Neural cell (in vitro differentiated cells): ENCODE measurements around the gene MAML3.

Experiments used
- EP300 ChIP-seq: fragments of 450-650 bp; conservative IDR thresholded peaks from 2 replicates; pipeline ENCODE4 v1.6.1; 2014; ENCODE audit warnings: antibody characterized with exemption, mild to moderate bottlenecking, moderate library complexity; ENCODE audit not compliant: poor library complexity, severe bottlenecking
- POLR2AphosphoS5 ChIP-seq: IDR thresholded peaks from 2 replicates; pipeline ENCODE4 v1.6.1; 2012
- TAF1 ChIP-seq: IDR thresholded peaks from 2 replicates; pipeline ENCODE4 v1.6.1; 2012; ENCODE audit warnings: low read depth
- TF ChIP-seq, protein P1 (sequence below): fragments of 450-650 bp; IDR thresholded peaks from 2 replicates; pipeline ENCODE4 v1.5.1; 2014; ENCODE audit warnings: antibody characterized with exemption, mild to moderate bottlenecking, moderate library complexity; ENCODE audit not compliant: poor library complexity, severe bottlenecking

DNA sequence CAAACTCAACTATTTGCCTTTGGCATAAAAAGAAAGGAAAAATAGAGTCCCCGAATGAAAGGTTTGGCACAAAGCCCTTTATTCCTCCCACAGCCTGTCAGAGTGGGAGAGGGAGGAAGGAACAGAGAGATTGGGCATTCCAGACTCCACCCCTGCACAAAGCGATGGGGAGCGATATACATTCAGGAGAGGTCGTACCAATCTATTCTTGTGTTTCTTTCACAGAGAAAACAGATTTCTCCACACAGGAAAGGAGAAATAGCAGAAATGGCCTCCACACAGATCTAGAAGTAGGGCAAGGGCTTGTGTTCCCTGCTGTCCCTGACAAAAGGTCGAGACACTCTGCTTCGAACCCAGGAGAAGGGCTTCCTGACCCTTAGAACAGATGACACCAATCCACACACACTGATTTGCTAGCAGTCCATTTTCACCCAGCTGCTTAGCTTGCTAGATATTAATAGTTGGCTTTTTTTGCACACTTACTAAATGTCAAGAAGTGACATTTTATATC lies 197.4 kb downstream of the MAML3 start:
- TF ChIP-seq, protein P1, sequence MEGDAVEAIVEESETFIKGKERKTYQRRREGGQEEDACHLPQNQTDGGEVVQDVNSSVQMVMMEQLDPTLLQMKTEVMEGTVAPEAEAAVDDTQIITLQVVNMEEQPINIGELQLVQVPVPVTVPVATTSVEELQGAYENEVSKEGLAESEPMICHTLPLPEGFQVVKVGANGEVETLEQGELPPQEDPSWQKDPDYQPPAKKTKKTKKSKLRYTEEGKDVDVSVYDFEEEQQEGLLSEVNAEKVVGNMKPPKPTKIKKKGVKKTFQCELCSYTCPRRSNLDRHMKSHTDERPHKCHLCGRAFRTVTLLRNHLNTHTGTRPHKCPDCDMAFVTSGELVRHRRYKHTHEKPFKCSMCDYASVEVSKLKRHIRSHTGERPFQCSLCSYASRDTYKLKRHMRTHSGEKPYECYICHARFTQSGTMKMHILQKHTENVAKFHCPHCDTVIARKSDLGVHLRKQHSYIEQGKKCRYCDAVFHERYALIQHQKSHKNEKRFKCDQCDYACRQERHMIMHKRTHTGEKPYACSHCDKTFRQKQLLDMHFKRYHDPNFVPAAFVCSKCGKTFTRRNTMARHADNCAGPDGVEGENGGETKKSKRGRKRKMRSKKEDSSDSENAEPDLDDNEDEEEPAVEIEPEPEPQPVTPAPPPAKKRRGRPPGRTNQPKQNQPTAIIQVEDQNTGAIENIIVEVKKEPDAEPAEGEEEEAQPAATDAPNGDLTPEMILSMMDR = no peak
- TF ChIP-seq TAF1 (no peak), EP300 (no peak), POLR2AphosphoS5 (no peak)
